GM10266 (cell line): Measurements from ENCODE around the gene LPIN3.
"Not testable (repeated sequence)": the region's sequence is repeated elsewhere in the genome, so short reads cannot be mapped to it uniquely, and the experiment has no call there.

Experiments used
- DNase-seq: peaks from one replicate; pipeline ENCODE4 v3.0.0; 2012; ENCODE audit errors: extremely low spot score
- CTCF ChIP-seq: IDR thresholded peaks from 2 replicates; pipeline ENCODE4 v1.5.1; 2012; ENCODE audit warnings: mild to moderate bottlenecking, low read depth; ENCODE audit not compliant: control insufficient read depth, insufficient read depth; ENCODE audit errors: missing control alignments

LPIN3 gene

GRCh38 chr20:41306061-41306727 lies 34.4 kb upstream of the LPIN3 start:
- peak; percentile 50 for DNase-seq
- TF ChIP-seq CTCF, result no peak

- no peak for TF ChIP-seq CTCF
- DNase-seq, result no peak
Observed at GRCh38 chr20:41307021-41307420, 33.6 kb upstream of the LPIN3 start.

DNA sequence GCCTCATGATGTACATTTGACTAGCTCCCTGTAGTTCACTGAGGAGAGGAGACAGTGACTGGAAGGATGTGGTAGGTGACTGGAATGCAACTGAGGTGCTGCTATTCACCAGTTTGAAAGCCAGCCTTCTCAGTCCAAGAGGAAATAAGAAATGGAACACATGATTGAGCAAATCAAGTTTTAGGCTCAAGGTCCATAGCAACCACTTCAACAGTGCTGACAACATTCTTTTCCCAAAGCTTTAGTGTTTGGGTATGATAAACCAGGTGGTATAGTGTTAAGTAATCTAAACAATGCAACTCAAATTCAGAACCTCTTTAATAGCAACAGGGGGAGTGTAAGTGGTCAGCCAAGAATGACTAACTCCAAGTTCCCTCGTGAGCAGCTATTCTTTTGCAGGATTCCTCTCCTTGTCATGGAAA lies 32.3 kb upstream of the LPIN3 start:
- no peak for TF ChIP-seq CTCF
- DNase-seq, result no peak

- no peak for TF ChIP-seq CTCF
- DNase-seq, result no peak
Observed at GRCh38 chr20:41308726-41309413, 31.8 kb upstream of the LPIN3 start.

- TF ChIP-seq CTCF, result no peak
- no peak for DNase-seq
Observed at GRCh38 chr20:41309817-41310216, 30.8 kb upstream of the LPIN3 start.

DNA sequence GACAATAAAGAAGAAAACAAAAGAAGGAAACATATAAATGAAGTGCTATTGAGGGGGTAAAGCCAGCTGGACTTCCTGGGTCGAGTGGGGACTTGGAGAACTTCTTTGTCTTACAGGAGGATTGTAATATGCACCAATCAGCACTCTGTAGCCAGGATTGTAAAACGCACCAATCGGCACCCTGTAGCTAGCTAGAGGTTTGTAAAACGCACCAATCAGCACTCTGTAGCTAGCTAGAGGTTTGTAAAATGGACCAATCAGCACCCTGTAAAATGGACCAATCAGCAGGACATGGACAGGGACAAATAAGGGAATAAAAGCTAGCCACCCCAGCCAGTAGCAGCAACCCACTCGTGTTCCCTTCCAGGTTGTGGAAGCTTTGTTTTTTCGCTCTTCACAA lies 28.6 kb upstream of the LPIN3 start:
- not testable (repeated sequence) for DNase-seq

- no peak for DNase-seq
- TF ChIP-seq CTCF, result no peak
Observed at GRCh38 chr20:41314386-41314785, 26.2 kb upstream of the LPIN3 start.
